H1 (cell line): Measurements from ENCODE around the gene DOK3. TPM values are rescaled to one million over a fixed set of nuclear protein-coding genes. Genes with fewer than 3 reads are reported as not detected.
A peak's percentile ranks its signal among the peaks of the same experiment; 100 is the strongest.

Experiments used
- BRCA1 ChIP-seq: IDR thresholded peaks from 2 replicates; pipeline ENCODE4 v1.6.1; 2012; ENCODE audit warnings: low read depth, low read length, improper control_type of control experiment
- CBX8 ChIP-seq: fragments of 300-800, 300-1000 bp; sonication (generic); IDR thresholded peaks from 2 replicates; pipeline ENCODE4 v1.7.1; 2016; ENCODE audit warnings: low read depth, low read length, borderline replicate concordance
- CHD1 ChIP-seq: IDR thresholded peaks from 2 replicates; pipeline ENCODE4 v1.6.1; 2012; ENCODE audit warnings: low read depth, low read length, improper control_type of control experiment
- CHD2 ChIP-seq: IDR thresholded peaks from 2 replicates; pipeline ENCODE4 v1.6.1; 2012; ENCODE audit warnings: low read length, improper control_type of control experiment
- JUND ChIP-seq: IDR thresholded peaks from 2 replicates; pipeline ENCODE4 v1.6.1; 2011; ENCODE audit warnings: mild to moderate bottlenecking, improper control_type of control experiment, low read length
- RBBP5 ChIP-seq: IDR thresholded peaks from 2 replicates; pipeline ENCODE4 v1.7.1; 2012; ENCODE audit warnings: low read depth, mild to moderate bottlenecking, inconsistent platforms, low read length, moderate library complexity, borderline replicate concordance
- RFX5 ChIP-seq: IDR thresholded peaks from 2 replicates; pipeline ENCODE4 v1.6.1; 2011; ENCODE audit warnings: low read depth, low read length, improper control_type of control experiment, borderline replicate concordance
- SAP30 ChIP-seq: fragments of 300-600 bp; sonication (generic); IDR thresholded peaks from 2 replicates; pipeline ENCODE4 v1.7.1; 2012; ENCODE audit warnings: low read length, moderate library complexity, mild to moderate bottlenecking, inconsistent platforms; ENCODE audit not compliant: insufficient read depth, insufficient replicate concordance
- SIN3A ChIP-seq, 2 experiments: IDR thresholded peaks in 1 of 2; conservative IDR thresholded peaks in 1 of 2; 2 replicates each; pipeline ENCODE4 v1.6.1; 2011 to 2012; ENCODE audit warnings: low read length in 2 of 2, improper control_type of control experiment in 1 of 2, low read depth in 1 of 2, mild to moderate bottlenecking in 1 of 2
- SIRT6 ChIP-seq: IDR thresholded peaks from one replicate; pipeline ENCODE4 v1.7.1; 2012; ENCODE audit warnings: low read length, inconsistent platforms
- SP2 ChIP-seq: IDR thresholded peaks from 2 replicates; pipeline ENCODE4 v1.6.1; 2012; ENCODE audit warnings: mild to moderate bottlenecking, low read length, inconsistent platforms
- SRF ChIP-seq: IDR thresholded peaks from 2 replicates; pipeline ENCODE4 v1.6.1; 2011; ENCODE audit warnings: mild to moderate bottlenecking, low read depth, low read length, moderate library complexity
- USF2 ChIP-seq: IDR thresholded peaks from 2 replicates; pipeline ENCODE4 v1.6.1; 2011; ENCODE audit warnings: low read length, improper control_type of control experiment
- polyA plus RNA-seq, 7 experiments: library from polyadenylated mRNA; depleted of rRNA in 3 of 7; stranded (reverse) in 5 of 7; unstranded in 2 of 7; fragments of >200 nt in 5 of 7; fragments of 200-250 nt in 2 of 7; gene quantifications; 1 replicate in 5 of 7; 2 replicates in 1 of 7; 4 replicates in 1 of 7; pipeline versions ENCODE4 v1.2.1 to v1.2.3, GENCODE V29; 2011 to 2013; ENCODE audit warnings: missing spikeins in 2 of 7, mixed read lengths in 2 of 7
- total RNA-seq: library from RNA; stranded (reverse); fragmentation: NEBNext Ultra II Directional; extraction: Animal tissue kit (Norgen Biotek cat#: 25700); gene quantifications from 2 replicates; pipeline ENCODE4 v1.2.1, GENCODE V29; 2021
- TF ChIP-seq, protein P1 (sequence below), 3 experiments: IDR thresholded peaks; 1 replicate in 2 of 3; 2 replicates in 1 of 3; pipeline versions ENCODE4 v1.5.1 to v1.6.1; 2011; ENCODE audit warnings: low read length in 3 of 3, mild to moderate bottlenecking in 3 of 3, inconsistent platforms in 2 of 3, low read depth in 1 of 3, moderate library complexity in 1 of 3; ENCODE audit not compliant: insufficient read depth in 1 of 3; ENCODE audit errors: control extremely low read depth in 1 of 3
- TF ChIP-seq, protein P2 (sequence below): IDR thresholded peaks from 2 replicates; pipeline ENCODE4 v1.6.1; 2012; ENCODE audit warnings: inconsistent platforms
- TF ChIP-seq, protein P3 (sequence below): IDR thresholded peaks from 2 replicates; pipeline ENCODE4 v1.6.1; 2012; ENCODE audit warnings: inconsistent platforms

DOK3 gene
- total and polyA plus RNA-seq, 2 of the 8 experiments (the other 6 are each of a cell fraction or from before 2014, with no cell fraction given): 4.2 to 6.4 TPM

DNA sequence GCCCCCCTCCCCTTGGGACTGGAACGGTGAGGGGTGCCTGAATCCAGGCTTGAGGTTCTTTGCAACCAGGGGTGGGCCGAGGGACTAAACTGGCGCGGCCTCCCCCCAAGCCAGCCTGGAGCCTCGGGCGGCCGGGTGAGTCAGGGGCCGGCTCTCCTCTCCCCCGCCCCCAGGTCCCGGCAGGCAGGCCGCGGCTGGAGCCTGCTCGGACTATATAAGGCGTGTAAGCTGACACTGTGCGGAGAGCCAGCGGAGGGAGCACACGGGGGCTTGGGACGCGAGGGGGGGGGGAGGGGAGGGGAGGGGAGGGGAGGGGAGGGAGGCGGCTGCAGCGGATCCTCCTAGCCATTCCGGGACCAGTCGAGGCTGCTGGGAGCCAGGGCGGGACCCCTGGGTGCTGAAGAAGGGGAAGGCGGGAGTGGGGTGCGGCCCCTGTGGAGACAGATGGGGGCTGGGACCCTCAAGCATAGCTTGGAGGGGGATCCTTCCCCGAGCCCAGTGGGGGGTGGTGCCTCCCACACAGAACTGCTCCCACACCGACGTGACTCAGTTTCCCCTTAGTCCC is 12.8 kb downstream of the DOK3 start (continued):
- TF ChIP-seq, protein P1, sequence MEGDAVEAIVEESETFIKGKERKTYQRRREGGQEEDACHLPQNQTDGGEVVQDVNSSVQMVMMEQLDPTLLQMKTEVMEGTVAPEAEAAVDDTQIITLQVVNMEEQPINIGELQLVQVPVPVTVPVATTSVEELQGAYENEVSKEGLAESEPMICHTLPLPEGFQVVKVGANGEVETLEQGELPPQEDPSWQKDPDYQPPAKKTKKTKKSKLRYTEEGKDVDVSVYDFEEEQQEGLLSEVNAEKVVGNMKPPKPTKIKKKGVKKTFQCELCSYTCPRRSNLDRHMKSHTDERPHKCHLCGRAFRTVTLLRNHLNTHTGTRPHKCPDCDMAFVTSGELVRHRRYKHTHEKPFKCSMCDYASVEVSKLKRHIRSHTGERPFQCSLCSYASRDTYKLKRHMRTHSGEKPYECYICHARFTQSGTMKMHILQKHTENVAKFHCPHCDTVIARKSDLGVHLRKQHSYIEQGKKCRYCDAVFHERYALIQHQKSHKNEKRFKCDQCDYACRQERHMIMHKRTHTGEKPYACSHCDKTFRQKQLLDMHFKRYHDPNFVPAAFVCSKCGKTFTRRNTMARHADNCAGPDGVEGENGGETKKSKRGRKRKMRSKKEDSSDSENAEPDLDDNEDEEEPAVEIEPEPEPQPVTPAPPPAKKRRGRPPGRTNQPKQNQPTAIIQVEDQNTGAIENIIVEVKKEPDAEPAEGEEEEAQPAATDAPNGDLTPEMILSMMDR (IDR thresholded peaks at IDR 0.05; ENCODE audit: control extremely low read depth in 1 of 3, insufficient read depth in 1 of 3, low read depth in 1 of 3, low read length in 3 of 3): no peak
- TF ChIP-seq SP2 (no peak), BRCA1 (no peak), CHD1 (no peak), CHD2 (no peak), JUND (0 out of 2 replicates have a peak, but pooled peaks have one; percentile 8), RBBP5 (no peak; the same call in 1 of the 2 replicates), SIN3A (conservative IDR thresholded peaks at IDR 0.05 in 1 of 2, IDR thresholded peaks at IDR 0.05 in 1 of 2; ENCODE audit: low read depth in 1 of 2, low read length in 2 of 2) (no peak), SRF (peak; percentile 97), RFX5 (no peak), USF2 (no peak), SAP30 (no peak), CBX8 (no peak), SIRT6 (no peak)
- TF ChIP-seq, protein P2, sequence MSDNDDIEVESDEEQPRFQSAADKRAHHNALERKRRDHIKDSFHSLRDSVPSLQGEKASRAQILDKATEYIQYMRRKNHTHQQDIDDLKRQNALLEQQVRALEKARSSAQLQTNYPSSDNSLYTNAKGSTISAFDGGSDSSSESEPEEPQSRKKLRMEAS: no peak
- TF ChIP-seq, protein P3, sequence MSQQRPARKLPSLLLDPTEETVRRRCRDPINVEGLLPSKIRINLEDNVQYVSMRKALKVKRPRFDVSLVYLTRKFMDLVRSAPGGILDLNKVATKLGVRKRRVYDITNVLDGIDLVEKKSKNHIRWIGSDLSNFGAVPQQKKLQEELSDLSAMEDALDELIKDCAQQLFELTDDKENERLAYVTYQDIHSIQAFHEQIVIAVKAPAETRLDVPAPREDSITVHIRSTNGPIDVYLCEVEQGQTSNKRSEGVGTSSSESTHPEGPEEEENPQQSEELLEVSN: no peak
